ENCODE results near the gene NHERF1.

Gene NHERF1

DNA sequence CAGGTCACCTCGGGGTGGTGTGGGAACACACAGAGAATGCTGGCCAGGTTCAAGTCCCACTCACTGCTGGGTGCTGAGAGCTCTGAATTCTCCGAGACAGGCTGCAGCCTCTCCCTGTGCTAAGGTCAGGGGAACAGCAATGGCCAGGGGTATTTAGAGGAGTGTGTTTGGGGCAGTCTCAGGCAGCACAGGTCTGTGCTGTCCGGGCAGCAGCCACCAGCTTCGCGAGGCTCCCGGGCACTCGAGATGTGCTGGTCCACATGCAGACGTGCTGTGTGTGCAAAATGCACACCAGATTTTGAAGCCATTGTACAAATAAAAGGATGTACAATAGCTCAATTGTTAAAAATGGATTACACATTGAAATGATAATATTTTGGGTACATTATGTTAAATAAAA lies 7.1 kb downstream of the NHERF1 start:
- H3K4me3 ChIP-seq (ENCODE audit: low read depth, low read length) = no peak overlapping the region
- TF ChIP-seq, protein P1, sequence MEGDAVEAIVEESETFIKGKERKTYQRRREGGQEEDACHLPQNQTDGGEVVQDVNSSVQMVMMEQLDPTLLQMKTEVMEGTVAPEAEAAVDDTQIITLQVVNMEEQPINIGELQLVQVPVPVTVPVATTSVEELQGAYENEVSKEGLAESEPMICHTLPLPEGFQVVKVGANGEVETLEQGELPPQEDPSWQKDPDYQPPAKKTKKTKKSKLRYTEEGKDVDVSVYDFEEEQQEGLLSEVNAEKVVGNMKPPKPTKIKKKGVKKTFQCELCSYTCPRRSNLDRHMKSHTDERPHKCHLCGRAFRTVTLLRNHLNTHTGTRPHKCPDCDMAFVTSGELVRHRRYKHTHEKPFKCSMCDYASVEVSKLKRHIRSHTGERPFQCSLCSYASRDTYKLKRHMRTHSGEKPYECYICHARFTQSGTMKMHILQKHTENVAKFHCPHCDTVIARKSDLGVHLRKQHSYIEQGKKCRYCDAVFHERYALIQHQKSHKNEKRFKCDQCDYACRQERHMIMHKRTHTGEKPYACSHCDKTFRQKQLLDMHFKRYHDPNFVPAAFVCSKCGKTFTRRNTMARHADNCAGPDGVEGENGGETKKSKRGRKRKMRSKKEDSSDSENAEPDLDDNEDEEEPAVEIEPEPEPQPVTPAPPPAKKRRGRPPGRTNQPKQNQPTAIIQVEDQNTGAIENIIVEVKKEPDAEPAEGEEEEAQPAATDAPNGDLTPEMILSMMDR (IDR thresholded peaks at IDR 0.05; ENCODE audit: low read depth, low read length, missing control alignments) = no peak
- no peak for DNase-seq (ENCODE audit: low read depth)

DNA sequence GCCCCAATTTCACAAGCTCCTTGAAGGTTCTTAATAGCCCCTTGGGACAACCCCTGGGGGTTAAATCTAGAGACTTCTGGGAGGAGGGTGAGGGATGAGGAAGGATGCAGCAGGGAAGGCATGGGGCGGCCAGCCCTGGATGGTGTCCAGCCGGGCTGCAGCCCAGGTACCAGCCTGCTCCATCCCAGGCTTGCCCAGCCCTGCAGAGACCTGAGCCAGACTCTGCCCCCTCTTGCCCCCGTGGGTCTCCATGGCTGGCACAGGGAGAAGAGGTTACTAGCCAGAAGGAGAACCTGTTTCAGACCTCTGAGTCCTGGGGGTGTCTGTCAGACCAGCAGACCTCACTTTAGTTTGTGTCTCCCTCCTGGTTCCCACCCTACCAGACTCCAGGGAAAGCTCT lies 8.5 kb downstream of the NHERF1 start:
- no peak for DNase-seq (ENCODE audit: low read depth)
- no peak overlapping the region for H3K4me3 ChIP-seq (ENCODE audit: low read depth, low read length)
- TF ChIP-seq, protein P1 (IDR thresholded peaks at IDR 0.05; ENCODE audit: low read depth, low read length, missing control alignments) = no peak

DNA sequence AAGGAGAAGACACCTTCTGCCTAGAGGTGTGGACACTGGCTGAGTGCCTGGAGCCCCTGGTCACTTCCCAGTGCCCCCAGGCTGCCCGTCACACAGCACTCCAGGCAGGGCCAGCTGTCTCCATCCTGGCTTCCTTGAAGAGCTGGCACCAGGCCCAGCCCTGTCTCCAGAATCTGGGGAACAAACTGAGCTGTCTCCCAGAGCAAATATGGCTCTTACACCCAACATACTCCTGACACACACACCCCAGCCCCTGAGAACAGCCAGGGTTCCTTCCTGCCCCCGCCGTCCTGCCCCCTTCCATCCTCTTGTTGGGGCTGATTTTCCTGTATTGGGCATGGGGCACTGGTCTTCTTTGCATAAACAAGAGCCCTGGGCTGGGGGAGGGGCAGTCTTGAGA lies 9.1 kb downstream of the NHERF1 start:
- no peak for DNase-seq (ENCODE audit: low read depth)
- no peak overlapping the region for H3K4me3 ChIP-seq (ENCODE audit: low read depth, low read length)
- TF ChIP-seq, protein P1 (IDR thresholded peaks at IDR 0.05; ENCODE audit: low read depth, low read length, missing control alignments) = no peak

DNA sequence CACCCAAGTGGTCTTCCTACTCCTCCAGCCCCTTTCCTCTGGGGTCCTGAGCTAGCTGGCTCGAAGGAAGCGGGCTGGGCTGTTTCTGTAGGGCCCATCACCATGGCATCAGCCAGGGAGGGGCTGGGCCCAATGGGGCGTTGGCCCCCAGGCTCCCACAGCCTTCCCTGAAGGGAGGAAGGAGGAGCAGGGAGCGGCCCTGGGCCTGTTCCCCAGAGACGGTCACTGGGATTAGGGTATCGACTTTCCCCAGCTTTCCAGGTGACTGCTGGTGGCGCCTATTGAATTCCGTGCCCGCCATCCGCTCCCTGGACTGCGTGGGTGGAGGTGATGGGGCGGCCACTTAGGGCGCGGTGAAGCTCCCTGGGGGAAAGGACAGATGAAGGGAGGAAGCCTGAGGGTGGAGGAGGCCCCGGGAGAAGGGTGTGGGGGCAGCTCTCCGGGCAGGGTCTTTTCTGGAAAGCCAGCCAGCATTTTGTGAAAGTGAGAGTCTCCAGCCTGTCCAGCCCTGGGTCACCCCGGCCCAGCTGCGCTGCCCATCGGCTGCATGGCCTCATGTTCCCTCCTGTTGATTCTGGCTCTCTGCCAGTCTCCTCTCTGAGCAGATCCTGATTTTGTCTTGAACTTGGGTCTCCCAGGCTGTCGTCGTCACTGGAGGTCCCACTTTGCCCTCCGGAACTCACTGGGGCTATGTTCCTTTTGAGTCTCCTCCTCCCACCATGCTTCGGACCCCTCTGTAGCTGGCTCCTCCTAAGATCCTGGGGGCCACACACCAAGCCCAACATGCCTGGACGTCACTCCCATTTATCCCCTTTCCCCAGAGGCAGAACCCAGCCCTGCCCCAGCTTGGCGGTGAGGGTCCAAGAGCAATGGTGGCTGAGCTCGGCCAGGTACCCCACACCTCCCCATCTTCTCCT lies 9.8 kb downstream of the NHERF1 start:
- TF ChIP-seq, protein P1 (IDR thresholded peaks at IDR 0.05; ENCODE audit: low read depth, low read length, missing control alignments) = no peak
- DNase-seq (ENCODE audit: low read depth) = no peak
- H3K4me3 ChIP-seq (ENCODE audit: low read depth, low read length) = no peak overlapping the region

DNA sequence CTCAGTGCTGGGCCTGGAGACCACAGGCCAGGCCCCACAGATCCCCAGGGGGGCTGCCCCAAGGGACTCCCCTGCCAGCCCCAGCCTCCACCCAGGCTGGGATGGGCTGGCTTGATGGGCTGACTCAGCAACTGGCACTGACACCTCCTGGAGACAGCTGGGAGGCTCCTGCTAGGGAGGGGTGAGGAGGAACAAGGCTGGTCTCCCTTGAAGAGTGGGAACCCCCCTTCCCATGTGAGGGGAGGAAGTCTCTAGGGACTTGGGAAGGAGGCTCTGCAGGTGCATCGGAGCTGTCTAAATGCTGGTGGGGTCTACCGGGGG lies 10.4 kb downstream of the NHERF1 start:
- TF ChIP-seq, protein P1 (IDR thresholded peaks at IDR 0.05; ENCODE audit: low read depth, low read length, missing control alignments) = no peak
- DNase-seq (ENCODE audit: low read depth) = no peak
- H3K4me3 ChIP-seq (ENCODE audit: low read depth, low read length) = no peak overlapping the region

DNA sequence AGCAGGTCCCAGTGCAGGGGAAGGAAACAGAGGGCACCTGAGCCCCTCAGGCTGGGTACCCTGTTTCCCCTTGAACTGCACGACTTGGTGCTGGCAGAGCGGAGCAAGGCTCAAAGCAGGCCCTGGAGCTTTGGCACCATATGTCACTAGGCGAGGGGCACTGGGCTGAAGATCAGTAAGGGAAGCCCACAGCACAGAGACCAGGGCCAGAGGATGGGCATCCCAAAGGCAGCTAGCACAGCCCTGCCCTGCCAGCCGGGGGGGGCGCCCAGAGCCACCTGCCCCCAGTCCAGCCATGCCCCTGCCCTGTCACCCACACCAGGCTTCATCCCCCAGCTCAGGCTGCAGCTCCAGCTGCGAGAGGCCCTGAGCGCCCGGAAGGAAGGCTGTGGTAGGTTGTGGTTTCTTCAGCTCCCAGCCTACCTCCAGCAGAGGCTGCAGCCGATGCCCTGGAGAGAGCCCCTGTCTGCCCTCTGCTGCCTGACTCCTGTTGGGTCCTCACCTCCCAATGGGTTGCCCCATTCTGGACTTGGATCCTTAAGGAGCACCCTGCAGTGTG lies 10.9 kb downstream of the NHERF1 start:
- no peak overlapping the region for H3K4me3 ChIP-seq (ENCODE audit: low read depth, low read length)
- no peak for DNase-seq (ENCODE audit: low read depth)
- TF ChIP-seq, protein P1 (IDR thresholded peaks at IDR 0.05; ENCODE audit: low read depth, low read length, missing control alignments) = peak; percentile 33
